ENCODE data around the gene GPR32.
"Not testable (repeated sequence)": the region's sequence is repeated elsewhere in the genome, so short reads cannot be mapped to it uniquely, and the experiment has no call there.

The GPR32 gene

GRCh38 chr19:50776131-50776530, 5.9 kb downstream of the GPR32 start:
- no peak overlapping the region for H3K27ac ChIP-seq
- TF ChIP-seq CTCF (IDR thresholded peaks at IDR 0.05) (no peak), ZFX (IDR thresholded peaks at IDR 0.05; ENCODE audit: borderline replicate concordance) (no peak)

- TF ChIP-seq CTCF (IDR thresholded peaks at IDR 0.05) (no peak), ZFX (IDR thresholded peaks at IDR 0.05; ENCODE audit: borderline replicate concordance) (no peak)
- no peak overlapping the region for H3K27ac ChIP-seq
These were observed 7.0 kb downstream of the GPR32 start for GRCh38 chr19:50777261-50777660.

DNA sequence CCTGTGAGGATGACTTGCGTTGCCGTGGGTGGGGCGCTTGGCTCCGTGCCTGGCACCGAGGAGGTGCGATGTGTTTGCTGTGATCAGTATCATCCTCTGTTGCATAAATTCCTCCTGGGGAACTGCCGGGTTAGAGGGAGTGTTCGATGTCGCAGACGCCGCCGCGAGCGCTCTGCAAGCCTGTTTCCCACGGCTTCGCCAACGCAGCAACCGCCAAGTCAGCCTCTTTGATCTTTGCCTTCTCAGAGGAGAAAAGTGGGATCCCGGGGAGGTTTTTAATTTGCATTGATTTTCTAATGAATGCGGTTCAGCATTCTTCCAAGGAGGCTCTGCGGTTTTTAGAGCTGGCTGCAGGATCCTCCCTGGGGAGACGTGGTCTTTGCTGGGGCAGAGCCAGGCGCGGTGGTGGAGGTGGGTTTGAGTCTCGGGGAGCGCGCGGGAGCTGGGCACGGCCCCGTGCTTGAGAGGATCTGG, 7.6 kb downstream of the GPR32 start:
- TF ChIP-seq CTCF (IDR thresholded peaks at IDR 0.05), result no peak
- no peak for TF ChIP-seq ZFX (IDR thresholded peaks at IDR 0.05; ENCODE audit: borderline replicate concordance)
- no peak overlapping the region for H3K27ac ChIP-seq

- H3K27ac ChIP-seq, result no peak overlapping the region
- TF ChIP-seq ZFX (IDR thresholded peaks at IDR 0.05; ENCODE audit: borderline replicate concordance) (no peak), CTCF (IDR thresholded peaks at IDR 0.05) (no peak)
These were observed 8.7 kb downstream of the GPR32 start for GRCh38 chr19:50778906-50779430.

DNA sequence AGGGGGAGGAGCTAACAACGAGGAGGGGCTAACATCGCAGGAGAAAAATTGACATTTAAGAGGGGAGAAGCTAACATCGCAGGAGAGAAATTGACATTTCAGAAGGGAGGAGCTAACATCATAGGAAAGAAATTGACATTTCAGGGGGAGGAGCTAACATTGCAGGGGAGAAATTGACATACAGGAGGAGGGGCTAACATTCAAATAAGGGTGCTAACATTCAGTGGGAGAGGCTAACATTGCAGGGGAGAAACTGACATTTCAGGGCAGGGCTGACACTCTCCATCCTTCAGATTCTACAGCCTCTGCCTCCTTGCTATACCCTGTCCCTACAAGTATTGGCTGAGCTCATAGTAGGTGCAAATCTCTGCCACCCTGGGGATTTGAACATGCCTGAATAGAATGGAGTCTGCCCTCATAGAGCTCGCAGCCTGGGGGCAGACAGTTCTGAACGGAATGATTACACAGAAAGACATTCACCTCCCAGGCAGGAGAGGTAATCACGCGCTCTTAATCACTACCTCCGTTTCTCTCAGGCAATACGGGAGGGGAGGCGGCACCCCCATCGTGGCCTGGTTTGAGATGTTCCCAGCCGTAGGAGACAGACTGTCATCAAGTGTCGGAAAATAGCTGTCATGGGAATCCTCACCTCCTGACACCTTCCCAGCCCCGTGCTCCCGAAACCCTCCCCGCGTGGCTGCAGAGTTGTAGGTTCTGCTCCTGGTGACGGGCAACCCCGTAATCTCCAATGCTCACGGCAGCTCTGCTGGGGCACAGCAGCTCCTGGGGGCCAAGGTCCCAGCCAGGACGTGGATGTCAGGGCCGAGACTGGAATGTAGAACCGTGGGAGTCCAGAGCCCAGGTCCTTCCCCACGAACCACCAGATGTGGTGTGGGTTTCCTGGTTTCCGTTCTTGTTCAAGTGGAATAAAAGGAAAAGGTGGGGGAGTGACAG, 9.5 kb downstream of the GPR32 start:
- no peak overlapping the region for H3K27ac ChIP-seq
- TF ChIP-seq CTCF (IDR thresholded peaks at IDR 0.05) (no peak), ZFX (IDR thresholded peaks at IDR 0.05; ENCODE audit: borderline replicate concordance) (no peak)

DNA sequence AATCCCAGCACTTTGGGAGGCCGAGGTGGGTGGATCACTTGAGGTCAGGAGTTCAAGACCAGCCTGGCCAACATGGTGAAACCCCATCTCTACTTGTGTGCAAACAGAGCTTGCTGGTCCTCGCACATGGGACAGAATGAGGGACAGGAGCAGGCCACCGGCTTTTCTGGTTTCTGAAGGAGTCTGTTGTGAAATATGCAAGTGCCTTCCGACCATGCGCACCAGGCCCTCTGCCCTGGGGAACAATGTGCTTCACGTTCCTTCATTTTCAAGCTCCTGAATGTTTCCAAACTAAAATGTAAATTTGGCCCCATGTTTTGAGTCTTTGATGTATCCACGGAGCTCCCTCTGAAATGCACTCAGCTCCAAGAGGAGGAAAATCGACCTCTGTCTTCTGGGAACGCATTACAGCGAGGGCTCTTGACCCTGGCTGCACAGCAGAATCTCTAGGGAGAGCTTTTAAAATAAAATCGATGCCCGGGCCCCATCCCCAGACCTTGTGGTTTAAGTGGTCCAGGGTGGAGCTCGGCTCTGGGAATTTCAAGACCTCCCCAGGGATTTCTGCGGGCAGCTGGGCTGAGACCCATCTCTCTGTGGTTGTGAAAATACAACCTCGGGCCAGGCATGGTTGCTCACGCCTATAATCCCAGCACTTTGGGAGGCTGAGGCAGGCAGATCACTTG, 10.6 kb downstream of the GPR32 start:
- TF ChIP-seq ZFX (IDR thresholded peaks at IDR 0.05; ENCODE audit: borderline replicate concordance) (no peak), CTCF (IDR thresholded peaks at IDR 0.05) (no peak)
- H3K27ac ChIP-seq, result no peak overlapping the region

DNA sequence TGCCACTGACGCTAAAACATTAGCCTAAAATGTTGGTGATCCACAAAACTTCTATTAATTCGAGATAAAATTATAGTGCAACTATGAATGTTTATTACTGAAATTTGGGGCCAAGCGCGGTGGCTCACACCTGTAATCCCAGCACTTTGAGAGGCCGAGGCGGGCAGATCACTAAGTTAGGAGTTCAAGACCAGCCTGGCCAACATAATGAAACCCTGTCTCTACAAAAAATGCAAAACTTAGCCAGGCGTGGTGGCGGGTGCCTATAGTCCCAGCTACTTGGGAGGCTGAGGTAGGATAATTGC, 13.5 kb downstream of the GPR32 start:
- not testable (repeated sequence) for H3K27ac ChIP-seq
- TF ChIP-seq CTCF (IDR thresholded peaks at IDR 0.05), result peak; percentile 41
